ENCODE data around the gene KCNJ10.

The KCNJ10 gene

GRCh38 chr1:160101037-160101716 is 31.2 kb upstream of the KCNJ10 start:
- Histone ChIP-seq H3K4me3 (ENCODE audit: low read depth, low read length) (no peak overlapping the region), H3K4me1 (no peaks in the 10 kb centered on the region)

GRCh38 chr1:160099716-160100375 is 29.9 kb upstream of the KCNJ10 start:
- Histone ChIP-seq H3K79me2 (no peaks in the 10 kb centered on the region), H3K4me2 (ENCODE audit: low read length) (no peak overlapping the region), H2AFZ (peak overlapping the region; percentile 93), H3K4me1 (no peaks in the 10 kb centered on the region), H3K9ac (no peak overlapping the region), H3K9me3 (ENCODE audit: control insufficient read depth, low read length) (no peaks in the 10 kb centered on the region), H3K36me3 (ENCODE audit: control insufficient read depth, insufficient read depth, low read length) (no peaks in the 10 kb centered on the region), H3K4me3 (ENCODE audit: low read depth, low read length) (no peak overlapping the region), H3K27me3 (ENCODE audit: control insufficient read depth, insufficient read depth, low read length) (no peaks in the 10 kb centered on the region), H3K27ac (peak overlapping the region; percentile 87)
- TF ChIP-seq, protein P1, sequence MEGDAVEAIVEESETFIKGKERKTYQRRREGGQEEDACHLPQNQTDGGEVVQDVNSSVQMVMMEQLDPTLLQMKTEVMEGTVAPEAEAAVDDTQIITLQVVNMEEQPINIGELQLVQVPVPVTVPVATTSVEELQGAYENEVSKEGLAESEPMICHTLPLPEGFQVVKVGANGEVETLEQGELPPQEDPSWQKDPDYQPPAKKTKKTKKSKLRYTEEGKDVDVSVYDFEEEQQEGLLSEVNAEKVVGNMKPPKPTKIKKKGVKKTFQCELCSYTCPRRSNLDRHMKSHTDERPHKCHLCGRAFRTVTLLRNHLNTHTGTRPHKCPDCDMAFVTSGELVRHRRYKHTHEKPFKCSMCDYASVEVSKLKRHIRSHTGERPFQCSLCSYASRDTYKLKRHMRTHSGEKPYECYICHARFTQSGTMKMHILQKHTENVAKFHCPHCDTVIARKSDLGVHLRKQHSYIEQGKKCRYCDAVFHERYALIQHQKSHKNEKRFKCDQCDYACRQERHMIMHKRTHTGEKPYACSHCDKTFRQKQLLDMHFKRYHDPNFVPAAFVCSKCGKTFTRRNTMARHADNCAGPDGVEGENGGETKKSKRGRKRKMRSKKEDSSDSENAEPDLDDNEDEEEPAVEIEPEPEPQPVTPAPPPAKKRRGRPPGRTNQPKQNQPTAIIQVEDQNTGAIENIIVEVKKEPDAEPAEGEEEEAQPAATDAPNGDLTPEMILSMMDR (IDR thresholded peaks at IDR 0.05) = no peak

More at GRCh38 chr1:160101037-160101716, 31.2 kb upstream of the KCNJ10 start:
- H3K27me3 ChIP-seq (ENCODE audit: control insufficient read depth, insufficient read depth, low read length) = no peaks in the 10 kb centered on the region
- H3K4me2 ChIP-seq (ENCODE audit: low read length) = no peak overlapping the region
- no peaks in the 10 kb centered on the region for H3K79me2 ChIP-seq
- no peaks in the 10 kb centered on the region for H3K9me3 ChIP-seq (ENCODE audit: control insufficient read depth, low read length)
- no peak overlapping the region for H3K9ac ChIP-seq
- H3K36me3 ChIP-seq (ENCODE audit: control insufficient read depth, insufficient read depth, low read length) = no peaks in the 10 kb centered on the region
- H2AFZ ChIP-seq = peak overlapping the region; percentile 81
- TF ChIP-seq, protein P1 (IDR thresholded peaks at IDR 0.05) = peak; percentile 89
- H3K27ac ChIP-seq = no peak overlapping the region

DNA sequence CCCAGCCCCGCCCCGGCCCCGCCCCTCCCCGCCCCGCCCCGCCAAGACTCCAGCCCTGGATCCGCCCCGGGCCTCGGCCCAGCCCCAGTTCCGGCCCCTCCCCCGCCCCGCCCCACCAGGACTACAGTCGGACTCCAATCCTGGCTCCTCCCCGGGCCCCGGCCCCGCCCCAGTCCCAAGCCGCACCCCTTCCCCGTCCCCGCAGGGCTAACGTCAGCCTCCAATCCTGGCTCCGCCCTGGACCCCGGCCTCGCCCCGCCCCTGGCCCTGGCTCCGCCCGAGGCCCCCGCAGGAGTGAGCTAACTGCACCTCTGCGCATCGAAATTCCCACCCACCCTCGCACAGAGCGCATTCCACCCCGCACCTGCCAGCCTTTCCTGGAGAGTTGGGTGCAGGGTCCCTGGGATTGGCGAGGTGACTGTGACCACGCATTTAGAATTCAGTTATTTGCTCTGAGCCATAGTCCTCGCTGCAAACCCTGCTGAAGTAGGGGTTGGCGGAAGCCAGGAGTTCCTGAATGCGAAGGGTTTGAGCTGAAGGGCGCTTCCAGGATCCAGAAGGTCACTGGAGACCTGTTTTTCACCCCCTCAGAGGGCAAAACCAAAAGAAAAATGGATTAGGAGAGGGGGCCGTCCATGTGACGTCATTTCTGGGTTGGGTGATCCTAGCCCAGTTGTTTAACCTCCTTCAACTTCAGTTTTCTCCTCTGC is 29.0 kb upstream of the KCNJ10 start:
- no peak overlapping the region for H3K9ac ChIP-seq
- H3K4me2 ChIP-seq (ENCODE audit: low read length) = peak overlapping the region; percentile 70
- no peaks in the 10 kb centered on the region for H3K27me3 ChIP-seq (ENCODE audit: control insufficient read depth, insufficient read depth, low read length)
- TF ChIP-seq, protein P1 (IDR thresholded peaks at IDR 0.05) = no peak
- no peaks in the 10 kb centered on the region for H3K79me2 ChIP-seq
- no peaks in the 10 kb centered on the region for H3K36me3 ChIP-seq (ENCODE audit: control insufficient read depth, insufficient read depth, low read length)
- H3K4me1 ChIP-seq = no peaks in the 10 kb centered on the region
- no peaks in the 10 kb centered on the region for H3K9me3 ChIP-seq (ENCODE audit: control insufficient read depth, low read length)
- peak overlapping the region; percentile 45 for H3K4me3 ChIP-seq (ENCODE audit: low read depth, low read length)
- peak overlapping the region; percentile 87 for H3K27ac ChIP-seq
- H2AFZ ChIP-seq = peak overlapping the region; percentile 93

- no peaks in the 10 kb centered on the region for H3K4me1 ChIP-seq
Measured at GRCh38 chr1:160097911-160098851, 28.2 kb upstream of the KCNJ10 start, which contains the start of gene IGSF8. Gene IGSF8, minus strand, starts transcription at chr1:160098619. Its CDS starts 147 bp downstream, at chr1:160098472.

More at GRCh38 chr1:160097911-160098851, 28.2 kb upstream of the KCNJ10 start, which contains the start of gene IGSF8:
- no peak within 1 kb of the TSS for H3K9ac ChIP-seq
- H3K4me3 ChIP-seq (ENCODE audit: low read depth, low read length) = peak within 1 kb of the TSS; percentile 72
- TF ChIP-seq, protein P1 (IDR thresholded peaks at IDR 0.05) = no peak
- peak within 1 kb of the TSS; percentile 87 for H3K27ac ChIP-seq
- no peaks in the 10 kb centered on the region for H3K36me3 ChIP-seq (ENCODE audit: control insufficient read depth, insufficient read depth, low read length)
- no peaks in the 10 kb centered on the region for H3K79me2 ChIP-seq
- H3K4me2 ChIP-seq (ENCODE audit: low read length) = peak within 1 kb of the TSS; percentile 92
- no peaks in the 10 kb centered on the region for H3K27me3 ChIP-seq (ENCODE audit: control insufficient read depth, insufficient read depth, low read length)
- peak within 1 kb of the TSS; percentile 93 for H2AFZ ChIP-seq
- no peaks in the 10 kb centered on the region for H3K9me3 ChIP-seq (ENCODE audit: control insufficient read depth, low read length)

Data from parathyroid adenoma (tissue), 2 donors.